CD4-positive, alpha-beta T cell treated with Interleukin-6 at 100 ng/mL for 8 hours (primary cell): ENCODE measurements around the gene C7orf33.
"Not testable (repeated sequence)": the region's sequence is repeated elsewhere in the genome, so short reads cannot be mapped to it uniquely, and the experiment has no call there.

ENCODE experiments used
- DNase-seq: peaks from one replicate; pipeline ENCODE4 v3.0.0-alpha.2; 2020; ENCODE audit warnings: mixed read lengths, low spot score

Gene C7orf33

DNA sequence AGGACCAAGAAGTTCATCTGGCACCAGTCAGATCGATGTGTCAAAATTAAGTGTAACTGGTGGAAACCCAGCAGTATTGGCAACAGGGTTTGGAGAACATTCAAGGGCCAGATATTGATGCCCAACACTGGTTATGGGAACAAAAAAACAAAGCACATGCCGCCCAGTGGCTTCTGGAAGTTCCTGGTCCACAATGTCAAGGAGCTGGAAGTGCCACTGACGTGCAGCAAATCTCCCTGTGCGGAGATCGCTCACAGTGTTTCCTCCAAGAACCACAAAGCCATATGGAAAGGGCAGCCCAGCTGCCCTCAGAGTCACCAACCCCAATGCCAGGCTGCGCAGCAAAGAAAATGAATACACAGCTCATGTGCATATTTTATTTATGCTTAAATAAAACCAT, 10.1 kb upstream of the C7orf33 start:
- no peak for DNase-seq

DNA sequence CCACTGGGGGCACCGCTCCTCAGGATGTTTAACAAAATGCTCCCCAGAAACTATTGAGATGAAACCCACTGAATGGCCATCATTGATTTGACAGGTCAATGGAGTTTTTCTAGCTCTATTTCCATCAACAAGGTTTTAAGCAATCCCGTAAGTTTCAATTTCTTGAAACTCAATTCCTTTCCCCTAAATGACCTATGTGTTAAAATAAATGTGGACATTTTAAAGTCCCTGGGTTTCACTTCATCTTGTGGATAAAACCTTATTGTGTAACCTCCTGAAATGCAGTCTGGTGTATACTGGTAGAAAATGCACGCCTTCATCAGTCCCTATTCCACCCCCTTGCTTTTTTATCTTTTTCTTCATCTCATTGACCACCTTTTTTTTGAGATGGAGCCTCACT, 8.9 kb upstream of the C7orf33 start:
- no peak for DNase-seq

DNA sequence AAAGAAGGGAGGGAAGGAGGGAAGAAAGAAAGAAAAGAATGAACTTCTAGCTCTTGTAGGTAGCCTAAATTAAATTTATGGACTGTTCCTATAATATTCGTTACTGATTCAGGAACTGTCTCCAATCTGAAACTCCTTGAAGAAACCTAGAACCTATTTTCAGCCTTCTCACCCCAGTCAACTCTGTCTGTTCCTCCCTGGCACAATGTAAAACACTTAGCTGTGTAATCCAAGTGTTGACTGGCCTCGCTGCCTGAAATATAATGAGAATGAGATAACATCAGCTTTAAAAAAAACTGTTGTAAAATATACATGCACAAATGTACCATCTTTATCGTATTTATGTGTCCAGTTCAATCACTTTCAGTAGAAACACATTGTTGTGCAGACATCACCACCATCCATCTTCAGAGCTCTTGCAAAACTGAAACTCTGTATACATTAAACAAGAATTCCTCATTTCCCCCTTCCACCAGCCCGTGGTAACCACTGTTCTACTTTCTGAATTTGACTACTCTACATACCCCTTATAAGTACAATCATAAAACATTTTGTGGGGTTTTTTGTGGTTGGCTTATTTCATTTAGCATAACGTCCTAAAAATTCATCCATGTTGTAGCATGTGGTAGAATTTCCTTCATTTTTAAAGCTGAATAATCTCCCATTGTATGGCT, 6.3 kb upstream of the C7orf33 start:
- no peak for DNase-seq

DNA sequence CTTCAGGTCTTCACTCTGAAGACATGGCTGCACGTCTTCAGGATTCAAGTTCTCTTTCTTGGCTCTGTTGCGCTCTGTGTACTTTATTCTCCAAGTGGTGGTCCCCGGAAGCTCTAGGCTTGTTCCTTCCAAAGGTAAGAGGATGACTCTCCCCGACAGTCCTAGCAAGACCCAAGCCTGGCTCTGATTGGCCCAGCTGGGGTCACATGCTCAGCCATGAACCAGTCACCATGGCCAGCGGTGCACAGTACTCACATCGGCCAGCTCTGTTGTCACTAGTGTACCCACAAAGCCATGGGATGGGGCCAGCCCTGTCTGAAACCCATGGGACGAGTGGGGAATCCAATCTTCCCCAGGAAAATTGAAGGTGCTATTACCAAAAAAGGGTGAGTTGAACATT, 5.2 kb upstream of the C7orf33 start:
- no peak for DNase-seq

DNA sequence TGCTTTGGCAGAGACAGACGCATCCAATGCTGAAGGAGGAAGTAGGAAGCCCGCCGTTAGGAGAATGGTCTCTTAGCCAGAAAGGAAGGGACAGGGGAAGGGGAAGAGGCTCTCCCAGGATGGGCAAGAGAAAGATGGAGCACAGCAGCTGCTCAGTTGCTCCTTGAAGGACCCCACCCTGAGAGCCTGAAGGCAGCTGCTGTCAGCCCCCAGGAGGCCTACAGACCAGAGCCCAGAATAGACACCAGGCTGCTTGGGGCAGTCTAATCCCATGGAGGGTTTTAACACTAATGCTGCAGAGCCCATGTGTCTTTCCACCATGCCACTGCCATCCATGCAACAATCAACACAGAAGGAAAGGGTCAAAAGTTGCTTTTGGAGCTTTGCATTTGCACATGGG, 3.5 kb upstream of the C7orf33 start:
- no peak for DNase-seq

DNA sequence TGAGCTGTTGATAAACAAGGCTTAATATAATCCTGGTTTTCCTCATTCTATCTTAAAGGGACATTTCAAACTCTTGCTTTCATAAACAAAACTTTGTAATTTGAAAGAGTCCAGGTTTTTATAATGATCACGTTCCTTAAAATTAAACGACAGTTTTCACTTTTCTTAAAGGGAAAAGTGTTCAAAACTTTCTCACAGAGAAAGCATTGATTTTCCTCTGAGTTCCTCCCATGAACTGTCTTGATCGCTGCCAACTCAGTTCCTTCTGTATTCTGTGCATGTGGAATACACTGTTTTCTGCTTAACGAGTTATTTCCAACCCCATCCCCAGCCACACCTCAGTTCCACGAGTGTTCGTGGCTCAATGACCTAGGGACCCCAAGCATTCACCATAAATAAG, 2.4 kb upstream of the C7orf33 start:
- no peak for DNase-seq

DNA sequence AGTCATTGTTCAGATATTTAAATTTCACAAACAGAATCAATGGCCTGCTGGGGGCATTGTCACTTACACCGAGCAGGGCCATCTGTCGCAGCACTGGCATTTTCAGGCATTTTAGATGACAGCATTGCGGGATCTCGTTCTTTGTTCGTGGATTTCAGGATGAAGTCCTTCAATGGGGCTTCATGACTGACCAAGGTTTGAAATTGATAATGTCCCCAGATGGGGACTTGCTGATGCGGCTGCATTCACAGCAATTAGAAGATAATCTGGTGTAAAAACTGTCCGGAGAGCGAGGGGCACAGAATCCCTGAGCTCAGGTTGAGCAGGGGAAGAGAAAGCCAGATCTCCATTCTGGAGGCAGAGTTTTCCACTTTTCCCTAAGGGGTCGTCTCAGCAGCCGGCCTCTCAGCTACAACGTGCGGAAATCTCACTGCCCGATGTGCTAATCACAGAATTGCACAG, 1.9 kb upstream of the C7orf33 start:
- DNase-seq, result no peak

DNA sequence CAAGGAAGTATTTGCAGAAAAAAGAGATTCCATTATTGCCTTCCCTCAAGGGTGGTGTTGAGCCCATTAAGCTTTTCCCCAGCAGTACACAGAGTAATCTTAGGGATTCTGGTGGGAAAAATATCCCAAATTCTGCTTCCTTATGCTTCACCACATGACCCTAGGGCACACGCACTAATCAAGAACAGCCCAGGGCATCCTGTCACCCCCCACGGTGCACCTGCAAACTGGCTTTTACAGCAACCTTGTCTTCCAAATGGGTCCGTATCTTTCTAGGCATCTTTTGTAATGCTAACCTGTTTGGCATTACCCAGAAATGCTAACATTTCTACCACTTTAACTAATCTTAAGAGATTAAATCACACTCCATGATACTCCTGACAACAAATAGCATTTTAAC, 926 bp upstream of the C7orf33 start:
- DNase-seq, result no peak

DNA sequence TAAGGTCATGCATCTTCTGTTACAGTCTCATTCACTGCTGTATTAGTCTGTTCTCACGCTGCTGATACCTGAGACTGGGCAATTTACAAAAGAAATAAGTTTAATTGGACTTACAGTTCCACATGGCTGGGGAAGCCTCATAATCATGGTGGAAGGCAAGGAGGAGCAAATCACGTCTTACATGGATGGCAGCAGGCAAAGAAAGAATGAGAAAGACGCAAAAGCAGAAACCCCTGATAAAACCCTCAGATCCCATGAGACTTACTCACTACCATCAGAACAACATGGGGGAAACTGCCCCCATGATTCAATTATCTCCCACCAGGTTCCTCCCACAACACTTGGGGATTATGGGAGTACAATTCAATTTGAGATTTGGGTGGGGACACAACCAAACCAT, 5.8 kb downstream of the C7orf33 start:
- DNase-seq, result not testable (repeated sequence)

DNA sequence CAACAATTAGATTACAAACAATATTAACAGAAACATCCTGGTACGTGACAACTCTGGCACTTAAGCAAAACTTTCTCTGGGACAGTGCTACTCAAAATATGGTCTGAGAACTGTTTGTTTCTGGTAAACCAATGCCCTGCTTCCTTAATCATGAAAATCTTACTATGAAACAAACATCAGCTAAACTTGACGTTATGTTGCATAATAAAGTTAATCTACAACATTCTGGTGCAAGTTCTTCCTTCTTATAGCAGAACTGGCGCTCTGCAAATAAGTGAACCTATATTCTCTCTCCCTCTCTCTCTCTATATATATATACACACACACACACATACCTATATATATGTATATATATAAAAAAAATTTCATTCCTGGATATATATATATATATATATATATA, 7.8 kb downstream of the C7orf33 start:
- no peak for DNase-seq

DNA sequence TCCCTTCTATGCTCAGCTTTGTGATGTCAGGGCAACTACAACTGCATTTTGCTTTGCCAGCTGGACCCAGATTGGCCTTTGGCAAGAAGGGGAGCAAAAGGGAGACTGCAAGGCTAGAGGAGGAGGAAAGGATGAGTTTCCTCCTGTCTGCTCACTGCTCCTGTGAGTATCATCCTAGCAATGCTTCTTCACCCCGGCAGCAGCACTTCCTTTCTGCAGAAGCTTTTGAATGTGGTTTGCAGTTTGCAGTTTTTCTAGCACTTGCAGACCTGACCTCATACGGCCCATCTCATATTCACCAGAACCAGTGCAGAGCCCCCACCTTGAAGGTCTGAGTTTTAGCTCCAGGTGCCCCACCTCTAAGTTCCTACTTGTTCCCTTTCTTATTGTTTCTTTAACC, 14.8 kb downstream of the C7orf33 start:
- no peak for DNase-seq

DNA sequence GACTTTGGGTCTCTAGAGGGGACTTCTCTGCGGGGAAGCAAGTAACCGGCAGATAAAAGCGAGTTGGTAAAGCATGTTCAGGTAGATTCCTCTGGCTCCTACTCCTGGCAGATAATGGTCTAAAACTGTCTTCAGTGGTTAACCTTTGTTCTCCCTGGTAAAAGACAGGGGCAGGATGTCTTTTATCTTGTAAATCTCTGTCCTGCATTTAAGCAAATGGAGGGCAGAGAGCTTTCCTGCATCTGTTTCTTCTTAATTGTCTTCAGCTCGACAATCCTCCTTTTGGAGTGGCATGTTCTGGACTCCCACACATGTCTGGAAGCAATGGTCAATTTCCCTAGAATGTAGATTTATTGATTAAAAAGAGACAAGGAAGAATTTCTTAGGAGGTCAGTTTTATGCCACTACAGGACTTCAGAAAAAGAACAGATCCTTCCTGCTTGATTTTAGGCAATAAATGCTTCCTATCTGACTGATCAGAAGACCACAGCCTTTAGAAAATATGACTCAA, 16.6 kb downstream of the C7orf33 start:
- no peak for DNase-seq

DNA sequence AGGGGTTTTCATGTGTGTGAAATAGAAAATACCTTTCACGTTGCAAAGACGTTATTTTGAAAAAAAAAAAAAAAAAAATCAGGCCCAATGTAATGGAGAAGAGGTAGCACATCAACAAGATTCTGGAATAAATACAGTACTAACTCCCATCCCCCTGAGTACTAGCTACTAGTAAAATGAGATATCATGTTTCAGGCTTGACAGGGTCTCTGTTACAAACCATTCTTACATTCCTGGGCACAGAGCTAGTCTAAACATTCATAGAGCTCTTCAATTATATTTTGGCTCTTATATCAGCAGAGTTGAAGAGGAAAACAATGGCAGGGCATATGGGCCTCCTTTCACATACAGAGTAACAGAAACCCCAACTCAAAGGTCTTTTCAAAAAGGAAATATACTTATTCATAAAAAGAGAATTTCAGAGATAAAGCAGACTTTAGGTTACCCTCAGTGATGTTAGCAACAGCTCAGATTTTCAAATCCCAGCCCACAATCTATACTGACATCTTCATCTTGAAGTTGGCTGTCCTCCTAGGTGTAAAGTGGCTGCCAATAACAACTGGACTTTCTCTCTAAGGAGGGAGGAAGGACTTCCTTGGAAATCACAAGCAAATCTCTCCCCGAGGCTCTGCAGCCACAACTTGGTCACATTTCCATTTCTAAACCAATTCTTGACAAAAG, 18.6 kb downstream of the C7orf33 start:
- no peak for DNase-seq

DNA sequence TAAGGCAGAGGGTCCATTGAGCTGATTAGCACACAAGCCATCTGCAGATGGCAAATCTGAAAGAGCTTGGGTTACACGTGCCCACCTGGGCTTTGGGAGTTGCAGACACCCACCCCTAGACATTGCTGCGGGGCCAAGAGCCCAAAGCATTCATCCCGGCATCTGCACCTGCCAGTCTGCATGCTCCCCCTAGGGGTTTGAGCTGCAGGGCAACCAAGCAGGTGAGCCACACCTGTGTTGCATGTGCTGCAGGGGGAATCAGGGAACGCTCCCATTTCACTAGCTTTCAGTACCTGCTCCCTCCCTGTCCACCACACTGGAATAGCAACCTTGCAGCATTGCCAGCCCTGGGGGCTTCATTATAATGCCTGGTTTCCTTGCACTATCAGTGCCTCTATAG, 21.1 kb downstream of the C7orf33 start:
- no peak for DNase-seq

DNA sequence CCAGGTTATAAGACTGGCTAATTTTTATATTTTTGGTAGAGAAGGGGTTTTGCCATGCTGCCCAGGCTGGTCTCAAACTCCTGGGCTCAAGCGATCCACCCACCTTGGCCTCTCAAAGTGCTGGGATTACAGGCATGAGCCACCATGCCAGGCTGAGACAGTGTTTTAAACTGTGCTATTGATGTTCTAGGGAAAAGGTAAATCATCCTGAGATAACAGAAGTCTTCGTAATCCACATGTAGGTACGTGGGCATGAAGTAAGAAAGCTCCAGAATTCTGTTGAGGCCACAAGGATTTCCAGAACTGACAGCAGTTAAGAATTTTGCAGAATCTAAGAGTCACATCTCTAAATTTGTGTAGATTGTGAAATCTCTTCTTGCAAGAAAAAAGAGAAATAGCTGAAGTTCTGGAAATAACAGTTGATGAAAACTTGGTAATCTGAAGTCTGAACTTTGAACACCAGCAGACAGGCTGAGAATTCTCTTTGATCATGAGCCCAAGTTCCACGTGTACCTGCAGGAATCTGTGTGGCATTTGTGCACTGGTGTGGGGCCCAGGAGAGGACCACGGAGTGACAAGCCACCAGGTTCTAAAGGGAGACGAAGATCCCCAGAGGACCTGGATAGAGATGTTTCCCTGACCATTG, 24.6 kb downstream of the C7orf33 start:
- no peak for DNase-seq

DNA sequence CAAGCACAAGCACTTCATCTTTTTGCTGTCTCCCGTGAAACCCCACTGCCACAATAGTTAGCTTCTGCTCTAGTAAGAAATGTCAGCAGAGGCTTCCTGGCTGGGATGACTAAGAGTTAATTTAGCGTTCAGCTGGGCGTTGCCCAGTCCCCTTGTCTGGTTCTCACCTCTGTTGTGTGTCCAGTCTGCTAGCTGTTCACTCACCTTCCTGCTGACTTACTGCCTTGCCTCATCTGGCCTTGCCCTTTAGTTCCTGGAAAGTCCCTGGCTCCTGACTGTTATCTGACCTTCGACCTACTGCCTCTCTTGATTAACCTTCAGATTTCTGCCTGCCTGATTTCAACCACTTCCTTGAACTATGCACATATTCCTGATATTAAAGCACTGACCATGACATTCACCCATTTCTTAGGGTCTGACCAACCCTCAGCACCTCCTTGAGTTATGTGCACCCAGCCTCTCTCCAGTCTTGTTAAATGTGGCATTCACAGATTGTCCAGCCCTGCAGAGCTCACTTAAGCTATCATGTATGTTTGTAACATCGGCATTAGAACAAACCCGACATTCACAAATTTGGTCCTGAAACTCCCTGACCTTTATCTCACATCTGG, 30.3 kb downstream of the C7orf33 start:
- no peak for DNase-seq

DNA sequence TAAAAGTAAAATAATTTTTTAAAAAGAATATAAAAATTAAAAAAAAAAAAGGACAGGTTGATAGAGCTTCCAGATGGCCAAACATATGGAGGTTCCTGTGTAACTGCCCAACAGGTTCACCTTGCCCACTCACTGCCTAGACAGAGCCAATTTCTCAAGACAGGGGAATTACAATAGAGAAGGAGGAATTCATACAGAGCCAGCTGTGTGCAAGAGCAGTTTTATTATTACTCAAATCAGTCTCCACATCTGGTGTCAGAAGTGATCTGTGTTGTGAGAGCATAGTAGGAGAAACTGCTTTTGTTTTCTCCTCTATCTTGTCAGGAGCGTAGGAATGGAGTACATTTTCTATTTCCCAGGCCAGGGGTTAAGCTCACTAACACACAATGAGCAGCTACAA, 31.0 kb downstream of the C7orf33 start:
- no peak for DNase-seq

DNA sequence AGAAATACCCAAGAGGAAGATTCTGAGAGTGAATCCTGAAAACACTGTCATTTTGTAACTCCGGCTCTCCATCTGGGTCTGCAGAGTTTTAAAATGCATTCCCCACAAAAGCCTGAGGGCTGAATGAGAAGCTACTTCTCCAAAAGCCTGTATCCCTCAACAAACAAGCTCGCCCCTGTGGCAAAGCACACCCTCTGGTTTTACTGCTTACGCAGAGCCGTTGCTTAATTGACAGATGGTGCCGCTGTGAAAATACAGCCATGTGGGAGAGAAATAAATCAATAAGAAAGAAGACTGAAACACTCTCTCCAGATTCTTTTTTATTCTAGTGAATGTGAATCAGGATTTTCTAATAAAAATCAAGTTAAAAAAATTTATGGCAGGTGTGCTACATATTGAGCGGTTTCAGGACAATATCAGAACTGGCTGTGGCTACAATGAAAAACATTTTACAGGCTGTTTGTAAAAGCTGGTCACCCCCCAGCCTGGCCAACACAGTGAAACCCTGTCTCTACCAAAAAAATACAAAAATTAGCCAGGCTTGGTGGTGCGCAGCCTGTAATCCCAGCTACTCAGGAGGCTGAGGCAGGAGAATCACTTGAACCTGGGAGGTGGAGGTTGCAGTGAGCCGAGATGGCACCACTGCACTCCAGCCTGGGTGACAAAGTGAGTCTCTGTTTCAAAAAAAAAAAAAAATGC, 32.5 kb downstream of the C7orf33 start:
- no peak for DNase-seq

DNA sequence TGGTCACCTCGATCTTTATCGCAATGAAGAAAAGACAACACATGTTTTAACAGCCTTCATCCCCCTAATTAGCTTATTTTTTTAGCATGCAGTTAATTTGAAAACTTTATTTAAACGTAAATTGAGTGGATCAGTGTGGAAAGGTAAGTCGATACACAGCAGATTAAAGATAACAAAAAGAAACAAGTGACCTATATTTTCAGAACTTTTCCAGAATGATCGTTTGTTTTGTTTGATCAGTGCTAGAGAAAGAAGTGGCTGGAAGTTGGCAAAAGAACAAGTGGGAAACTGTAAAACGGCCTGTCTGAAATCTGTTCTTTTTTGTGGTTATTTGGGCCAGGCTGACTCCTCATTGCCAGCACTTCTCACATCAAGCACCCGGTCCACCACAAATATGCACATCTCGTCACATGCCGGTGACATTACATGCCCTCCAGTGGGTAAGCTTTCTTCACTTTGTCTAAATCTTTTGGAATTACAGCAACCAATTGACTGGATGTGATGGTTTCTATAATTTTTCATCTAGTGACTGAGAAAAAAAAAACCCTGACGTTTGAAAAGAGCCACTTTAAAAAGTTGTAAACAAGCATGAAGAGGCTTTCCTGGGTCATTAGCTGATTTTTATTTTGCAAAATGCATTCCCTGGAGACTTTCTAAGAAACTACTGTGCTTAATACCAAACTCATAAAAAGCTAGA, 33.2 kb downstream of the C7orf33 start:
- no peak for DNase-seq

DNA sequence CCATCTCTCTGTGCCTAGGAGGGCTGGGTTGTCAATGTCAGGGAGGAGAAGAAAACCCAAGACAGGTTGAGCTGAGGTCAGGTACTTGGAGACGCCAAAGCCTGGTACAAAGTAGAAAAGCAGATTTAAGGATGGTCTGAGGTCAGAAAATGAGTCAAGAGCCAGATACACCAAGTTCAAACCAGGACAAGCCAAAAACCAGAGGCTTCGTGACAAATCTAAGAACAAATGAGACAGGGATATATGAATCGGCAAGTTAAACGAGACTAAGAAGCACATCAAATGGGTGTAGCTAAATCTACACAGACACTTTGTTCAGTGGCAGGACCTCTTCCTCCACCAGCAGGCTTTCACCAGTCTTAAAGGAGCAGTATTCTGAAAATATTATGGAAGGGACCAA, 34.2 kb downstream of the C7orf33 start:
- DNase-seq, result no peak

DNA sequence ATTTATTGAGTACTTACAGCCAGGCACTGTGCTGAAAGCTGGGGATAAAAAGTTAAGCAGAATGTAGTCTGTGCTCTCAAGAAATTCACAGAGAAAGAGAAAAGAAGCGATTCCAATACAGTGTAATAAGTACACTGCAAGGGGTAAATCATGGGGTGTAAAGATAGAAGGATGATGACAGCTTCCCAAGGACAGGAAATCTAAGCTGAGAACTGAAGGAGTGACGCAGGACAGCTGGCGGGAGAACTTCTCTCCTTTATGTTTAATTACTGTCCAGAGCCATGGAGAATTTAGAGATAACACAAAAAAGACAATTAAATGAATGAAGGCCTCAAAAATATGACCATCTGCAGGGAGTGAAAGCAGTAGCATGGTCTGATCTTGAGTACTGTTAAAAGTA, 34.8 kb downstream of the C7orf33 start:
- DNase-seq, result no peak

DNA sequence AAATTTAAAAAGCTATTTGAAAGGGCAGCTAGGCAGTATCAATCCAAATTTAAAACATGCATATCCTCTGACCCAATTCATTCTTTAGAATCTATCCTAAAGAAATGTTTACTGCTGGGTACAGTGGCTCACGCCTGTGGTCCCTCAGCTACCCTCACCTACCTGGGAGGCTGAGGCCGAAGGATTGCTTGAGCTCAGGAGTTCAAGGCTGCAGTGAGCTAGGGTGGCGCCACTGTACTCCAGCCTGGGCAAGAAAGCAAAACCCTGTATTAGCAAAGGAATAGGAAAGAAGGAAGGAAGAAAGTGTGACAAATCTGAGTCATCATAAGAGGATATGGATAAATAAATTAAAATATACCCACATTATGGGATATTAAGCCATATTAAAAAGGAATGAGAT, 36.3 kb downstream of the C7orf33 start:
- no peak for DNase-seq
